Endothelial cell of umbilical vein (primary cell): ENCODE results near the gene RAD51B. TPM values are rescaled to one million over a fixed set of nuclear protein-coding genes. Genes with fewer than 3 reads are reported as not detected.

Experiments used
- BruUV-seq: library from RNA; stranded (reverse); fragments of 400-500 nt; replicated peaks from 2 replicates; lab custom pipeline; 2021; lab: Mats Ljungman, UMichigan
- CTCF ChIA-PET: fragments of 300-600, 350-600 bp; sonication (Branson Sonifier 250); formaldehyde crosslinking; loops from one replicate; lab custom pipeline; 2021; ENCODE audit warnings: antibody characterized with exemption, inconsistent platforms; lab: Charles Lee
- POLR2A ChIA-PET: fragments of 300-600, 350-600 bp; sonication (Branson Sonifier 250); formaldehyde crosslinking; loops from one replicate; lab custom pipeline; 2021; ENCODE audit warnings: antibody characterized with exemption, inconsistent platforms; lab: Charles Lee
- DNase-seq: peaks from one replicate; pipeline ENCODE4 v3.0.0-alpha.2; 2011; ENCODE audit warnings: low read depth, low spot score
- FAIRE-seq: peaks from 2 replicates; lab custom pipeline; 2011; peaks lifted over from hg19 to GRCh38; lab: Jason Lieb, UNC
- H2AFZ ChIP-seq: 2 replicates; pipeline ENCODE4 v1.6.0; 2012; ENCODE audit warnings: low read depth, low read length, control low read depth, inconsistent platforms
- H3K27ac ChIP-seq: 2 replicates; pipeline ENCODE4 v1.5.1; 2011; ENCODE audit warnings: low read depth, mild to moderate bottlenecking, control low read depth, low read length, moderate library complexity; ENCODE audit not compliant: insufficient read depth
- H3K27me3 ChIP-seq, 2 experiments: 2 replicates each; pipeline versions ENCODE4 v1.6.0 to v1.6.1; 2011; ENCODE audit warnings: low read length in 2 of 2, mixed read lengths in 1 of 2; ENCODE audit not compliant: control insufficient read depth in 2 of 2, insufficient read depth in 2 of 2
- H3K36me3 ChIP-seq, 2 experiments: 2 replicates in 1 of 2; 3 replicates in 1 of 2; pipeline ENCODE4 v1.5.1; 2011; ENCODE audit warnings: low read length in 2 of 2, mild to moderate bottlenecking in 1 of 2, moderate library complexity in 1 of 2; ENCODE audit not compliant: control insufficient read depth in 2 of 2, insufficient read depth in 2 of 2; ENCODE audit errors: extremely low read depth in 1 of 2
- H3K4me1 ChIP-seq: 3 replicates; pipeline ENCODE4 v1.5.1; 2011; ENCODE audit warnings: mild to moderate bottlenecking, low read length; ENCODE audit not compliant: control insufficient read depth, insufficient read depth; ENCODE audit errors: extremely low read depth
- H3K4me2 ChIP-seq: 2 replicates; pipeline ENCODE4 v1.6.1; 2011; ENCODE audit warnings: low read length, control low read depth, mixed read lengths; ENCODE audit not compliant: insufficient read depth
- H3K4me3 ChIP-seq, 3 experiments: fragments of 200-600 bp in 1 of 3; sonication (generic), shearing (Covaris generic) in 1 of 3; replicated peaks in 1 of 3; 2 replicates each; pipeline ENCODE4 v1.5.1; 2011 to 2016; ENCODE audit warnings: control low read depth in 3 of 3, low read length in 3 of 3, mild to moderate bottlenecking in 2 of 3, inconsistent platforms in 1 of 3, low read depth in 1 of 3, moderate library complexity in 1 of 3; ENCODE audit not compliant: insufficient read depth in 1 of 3
- H3K79me2 ChIP-seq: 2 replicates; pipeline ENCODE4 v1.6.0; 2012; ENCODE audit warnings: low read length, inconsistent platforms; ENCODE audit not compliant: control insufficient read depth, insufficient read depth
- H3K9ac ChIP-seq: replicated peaks from 2 replicates; pipeline ENCODE3; 2011; ENCODE audit warnings: low read length, control low read depth; ENCODE audit not compliant: insufficient read depth; ENCODE audit errors: extremely low read depth
- H3K9me1 ChIP-seq: replicated peaks from 3 replicates; pipeline ENCODE4 v1.6.0; 2011; ENCODE audit warnings: mild to moderate bottlenecking, low read length; ENCODE audit not compliant: control insufficient read depth, insufficient read depth; ENCODE audit errors: extremely low read depth
- H3K9me3 ChIP-seq: replicated peaks from 2 replicates; pipeline ENCODE4 v1.5.1; 2012; ENCODE audit warnings: low read length, inconsistent platforms; ENCODE audit not compliant: control insufficient read depth, insufficient read depth
- H4K20me1 ChIP-seq: replicated peaks from 2 replicates; pipeline ENCODE3; 2011; ENCODE audit warnings: mild to moderate bottlenecking, low read length; ENCODE audit not compliant: control insufficient read depth, insufficient read depth; ENCODE audit errors: extremely low read depth
- EZH2 ChIP-seq: IDR thresholded peaks from 2 replicates; pipeline ENCODE4 v1.6.1; 2012; ENCODE audit warnings: borderline replicate concordance, low read depth, mild to moderate bottlenecking, moderate library complexity, low read length, inconsistent platforms; ENCODE audit not compliant: severe bottlenecking
- FOS ChIP-seq: IDR thresholded peaks from 2 replicates; pipeline ENCODE4 v1.6.1; 2011; ENCODE audit warnings: mild to moderate bottlenecking, low read length, moderate library complexity, borderline replicate concordance; ENCODE audit not compliant: insufficient read depth
- GATA2 ChIP-seq: IDR thresholded peaks from 2 replicates; pipeline ENCODE4 v1.7.0; 2011; ENCODE audit warnings: low read depth, mild to moderate bottlenecking, moderate library complexity, mixed read lengths, low read length; ENCODE audit not compliant: insufficient read length, insufficient read depth
- JUN ChIP-seq: IDR thresholded peaks from 2 replicates; pipeline ENCODE4 v1.6.1; 2011; ENCODE audit warnings: borderline replicate concordance, low read depth; ENCODE audit not compliant: insufficient read length, insufficient read depth
- MYC ChIP-seq: IDR thresholded peaks from one replicate; pipeline ENCODE4 v1.6.1; 2011; ENCODE audit warnings: mild to moderate bottlenecking, low read depth, low read length
- POLR2A ChIP-seq: IDR thresholded peaks from 2 replicates; pipeline ENCODE4 v1.6.1; 2012; ENCODE audit warnings: low read depth, mild to moderate bottlenecking, control low read depth, low read length
- POLR2AphosphoS5 ChIP-seq: IDR thresholded peaks from 2 replicates; pipeline ENCODE4 v1.6.1; 2012; ENCODE audit warnings: low read depth, mild to moderate bottlenecking, control low read depth, low read length, moderate library complexity; ENCODE audit not compliant: insufficient read depth
- dilution Hi-C: fragments of 300-500 bp; cut with MboI; formaldehyde crosslinking; loops from one replicate; pipeline ENCODE4 v1.15.0; 2019; ENCODE audit warnings: low sequenced_read_pairs; ENCODE audit not compliant: extremely low pct_ligation_motif_present
- intact Hi-C: fragments of 100-400 bp; cut with micrococcal nuclease; formaldehyde crosslinking; loops from one replicate; pipeline ENCODE4 v1.10.0; 2022
- polyA plus RNA-seq, 4 experiments: library from polyadenylated mRNA; depleted of rRNA in 3 of 4; stranded (reverse) in 3 of 4; unstranded in 1 of 4; fragments of >200 nt; gene quantifications; 2 replicates each; pipeline versions ENCODE4 v1.2.1 to v1.2.3, GENCODE V29; 2011 to 2012; ENCODE audit warnings: missing spikeins in 1 of 4
- total RNA-seq: library from RNA; stranded (reverse); gene quantifications from 2 replicates; pipeline ENCODE4 v1.2.3, GENCODE V29; 2021
- TF ChIP-seq, protein P1 (sequence below): IDR thresholded peaks from 2 replicates; pipeline ENCODE4 v1.6.1; 2011; ENCODE audit not compliant: insufficient read depth, insufficient read length
- TF ChIP-seq, protein P2 (sequence below), 2 donors: IDR thresholded peaks; 1 replicate in 1 of 2; 2 replicates in 1 of 2; pipeline ENCODE4 v1.5.1; 2011; ENCODE audit warnings: low read length in 2 of 2, mild to moderate bottlenecking in 2 of 2, moderate library complexity in 2 of 2, control low read depth in 1 of 2, inconsistent platforms in 1 of 2, low read depth in 1 of 2; ENCODE audit not compliant: insufficient read depth in 1 of 2; ENCODE audit errors: extremely low read depth in 1 of 2

The RAD51B gene
- total and polyA plus RNA-seq, 2 donors (not counting 3 experiments of a cell fraction or from before 2014, with no cell fraction given), result 3.9 to 19.0 TPM

DNA sequence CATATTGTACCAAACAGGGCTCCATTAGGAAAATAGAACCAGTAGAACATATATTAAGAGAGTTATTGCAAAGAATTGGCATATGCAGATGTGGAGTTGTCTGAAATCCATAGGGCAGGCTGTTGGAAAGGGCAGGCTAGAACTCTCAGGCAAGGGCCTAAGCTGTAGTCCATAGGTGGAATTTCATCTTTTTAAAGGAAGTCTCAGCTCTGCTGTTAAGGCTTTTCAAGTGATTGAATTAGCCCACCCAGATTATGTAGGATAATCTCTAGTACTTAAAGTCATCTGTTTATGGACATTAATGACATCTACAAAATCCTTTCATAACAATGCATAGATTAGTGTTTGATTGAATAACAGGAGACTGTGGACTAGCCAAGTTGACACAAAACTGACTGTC is 59.4 kb downstream of the RAD51B start:
- FAIRE-seq (no peak), DNase-seq (no peak)
- H3K27ac ChIP-seq, result no peak overlapping the region
- H3K9me1 ChIP-seq, result no peaks in the 10 kb centered on the region
- CTCF ChIA-PET, result interaction anchor here (1.5 kb wide), 1 partner anchor 946 kb away, joined by 3 read pairs; no protein-coding TSS in a partner anchor
- no TSS peak for BruUV-seq
- intact Hi-C loops, result no loop called here
- H3K79me2 ChIP-seq, result no peaks in the 10 kb centered on the region
- no peaks in the 10 kb centered on the region for H4K20me1 ChIP-seq
- H3K36me3 ChIP-seq, result no peaks in the 10 kb centered on the region
- POLR2A ChIA-PET, result no interaction called here
- H3K4me2 ChIP-seq, result no peak overlapping the region
- no peak overlapping the region for H3K4me3 ChIP-seq
- no peaks in the 10 kb centered on the region for H3K27me3 ChIP-seq
- H3K9ac ChIP-seq, result no peak overlapping the region
- no peaks in the 10 kb centered on the region for H3K9me3 ChIP-seq
- no peak overlapping the region for H2AFZ ChIP-seq
- TF ChIP-seq POLR2AphosphoS5, result no peak
- no peak for TF ChIP-seq GATA2
- TF ChIP-seq MYC, result no peak
- TF ChIP-seq, protein P1, sequence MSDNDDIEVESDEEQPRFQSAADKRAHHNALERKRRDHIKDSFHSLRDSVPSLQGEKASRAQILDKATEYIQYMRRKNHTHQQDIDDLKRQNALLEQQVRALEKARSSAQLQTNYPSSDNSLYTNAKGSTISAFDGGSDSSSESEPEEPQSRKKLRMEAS, result no peak
- TF ChIP-seq, protein P2, sequence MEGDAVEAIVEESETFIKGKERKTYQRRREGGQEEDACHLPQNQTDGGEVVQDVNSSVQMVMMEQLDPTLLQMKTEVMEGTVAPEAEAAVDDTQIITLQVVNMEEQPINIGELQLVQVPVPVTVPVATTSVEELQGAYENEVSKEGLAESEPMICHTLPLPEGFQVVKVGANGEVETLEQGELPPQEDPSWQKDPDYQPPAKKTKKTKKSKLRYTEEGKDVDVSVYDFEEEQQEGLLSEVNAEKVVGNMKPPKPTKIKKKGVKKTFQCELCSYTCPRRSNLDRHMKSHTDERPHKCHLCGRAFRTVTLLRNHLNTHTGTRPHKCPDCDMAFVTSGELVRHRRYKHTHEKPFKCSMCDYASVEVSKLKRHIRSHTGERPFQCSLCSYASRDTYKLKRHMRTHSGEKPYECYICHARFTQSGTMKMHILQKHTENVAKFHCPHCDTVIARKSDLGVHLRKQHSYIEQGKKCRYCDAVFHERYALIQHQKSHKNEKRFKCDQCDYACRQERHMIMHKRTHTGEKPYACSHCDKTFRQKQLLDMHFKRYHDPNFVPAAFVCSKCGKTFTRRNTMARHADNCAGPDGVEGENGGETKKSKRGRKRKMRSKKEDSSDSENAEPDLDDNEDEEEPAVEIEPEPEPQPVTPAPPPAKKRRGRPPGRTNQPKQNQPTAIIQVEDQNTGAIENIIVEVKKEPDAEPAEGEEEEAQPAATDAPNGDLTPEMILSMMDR (IDR thresholded peaks at IDR 0.05; ENCODE audit: extremely low read depth in 1 of 2, insufficient read depth in 1 of 2, low read depth in 1 of 2, low read length in 2 of 2), result no peak
- no peak for TF ChIP-seq FOS
- no peak for TF ChIP-seq JUN
- TF ChIP-seq EZH2, result no peak
- TF ChIP-seq POLR2A, result no peak
- no peaks in the 10 kb centered on the region for H3K4me1 ChIP-seq
- dilution Hi-C loops, result no loop called here
